KBM-7 (cell line): ENCODE measurements around the gene SMURF2.
"Not testable (repeated sequence)": the region's sequence is repeated elsewhere in the genome, so short reads cannot be mapped to it uniquely, and the experiment has no call there.

ENCODE experiments used
- DNase-seq: peaks from one replicate; pipeline ENCODE4 v3.0.0-alpha.2; 2015
- in situ Hi-C: fragments of 300-500 bp; cut with MboI; formaldehyde crosslinking; loops from 2 replicates; pipeline ENCODE4 v1.14.3; 2020; ENCODE audit warnings: low sequenced_read_pairs, low pct_unique_long_range_greater_than_20kb, mixed read lengths

Gene SMURF2

DNA sequence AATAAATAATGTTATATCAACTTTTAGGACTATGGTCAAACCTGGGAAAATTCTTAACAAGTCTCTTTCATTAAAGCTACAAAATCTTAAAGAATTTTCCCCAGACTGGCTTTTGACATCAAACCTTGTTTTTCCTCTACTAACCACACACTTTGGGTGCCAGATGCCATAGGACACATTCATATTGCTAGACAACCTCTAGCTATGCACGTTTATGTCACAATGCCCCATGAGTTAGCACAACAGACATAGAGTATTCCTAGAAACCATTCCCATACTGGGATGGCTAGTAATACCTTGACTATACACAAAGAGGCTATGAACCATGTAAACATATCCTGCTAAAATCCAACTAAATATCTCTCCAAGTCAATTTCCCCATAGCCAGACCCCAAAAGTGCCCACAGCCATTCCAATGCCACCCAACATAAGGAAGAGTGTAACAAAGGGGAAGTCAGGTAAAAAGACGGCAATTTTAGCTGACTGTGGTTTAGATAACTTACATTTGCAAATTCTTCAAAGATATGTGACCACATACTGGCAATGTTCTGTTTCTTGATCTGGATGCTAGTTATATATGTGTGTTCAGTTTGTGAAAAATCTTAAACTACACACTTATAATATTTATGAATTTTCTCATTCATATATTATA, 23.4 kb downstream of the SMURF2 start:
- peak; percentile 56 for DNase-seq
- in situ Hi-C loops = no loop called here

GRCh38 chr17:64635647-64636305, 26.3 kb downstream of the SMURF2 start:
- in situ Hi-C loops = no loop called here
- DNase-seq = no peak

DNA sequence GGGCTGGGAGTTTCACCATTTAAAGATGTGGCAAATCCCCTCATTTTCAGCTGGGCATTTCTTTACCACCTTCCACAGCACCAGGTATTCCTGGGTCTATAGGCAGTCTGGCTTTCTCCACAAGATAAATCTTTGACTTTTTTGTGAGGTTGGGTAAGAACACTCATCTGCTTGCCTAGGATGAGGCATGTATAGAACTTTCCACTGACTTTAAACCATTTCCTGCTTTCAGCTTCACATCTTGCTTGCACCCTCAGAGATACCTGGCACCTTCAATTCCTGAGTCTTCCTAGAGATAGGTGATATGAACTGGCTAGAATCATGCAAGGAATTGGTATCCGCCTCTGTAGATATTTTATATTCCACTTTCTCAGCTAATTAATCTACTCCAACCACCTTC, 27.9 kb downstream of the SMURF2 start:
- in situ Hi-C loops = no loop called here

DNA sequence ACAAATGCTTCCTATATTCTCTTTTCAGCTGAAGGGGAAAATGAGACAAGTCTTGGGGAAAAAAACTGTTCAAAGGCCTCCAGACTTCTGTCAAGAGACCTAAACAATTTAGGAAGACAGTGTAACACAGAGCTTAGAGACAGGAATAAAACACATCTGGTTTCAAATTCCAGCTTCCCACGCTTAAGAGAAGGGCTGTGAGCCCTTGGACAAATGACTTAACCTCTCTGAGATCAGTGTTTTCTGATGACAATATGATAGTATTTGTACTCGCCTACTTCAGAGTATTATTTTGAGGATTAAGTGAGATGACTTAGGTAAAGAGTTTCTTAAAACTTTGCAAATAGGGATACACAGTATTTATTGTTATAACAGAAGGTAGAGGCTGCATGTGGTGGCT, 29.5 kb downstream of the SMURF2 start:
- in situ Hi-C loops = no loop called here
- DNase-seq = no peak

More for the DNA sequence above, 27.9 kb downstream of the SMURF2 start:
- no peak for DNase-seq

GRCh38 chr17:64632194-64632593, 29.9 kb downstream of the SMURF2 start:
- in situ Hi-C loops = no loop called here
- DNase-seq = no peak

DNA sequence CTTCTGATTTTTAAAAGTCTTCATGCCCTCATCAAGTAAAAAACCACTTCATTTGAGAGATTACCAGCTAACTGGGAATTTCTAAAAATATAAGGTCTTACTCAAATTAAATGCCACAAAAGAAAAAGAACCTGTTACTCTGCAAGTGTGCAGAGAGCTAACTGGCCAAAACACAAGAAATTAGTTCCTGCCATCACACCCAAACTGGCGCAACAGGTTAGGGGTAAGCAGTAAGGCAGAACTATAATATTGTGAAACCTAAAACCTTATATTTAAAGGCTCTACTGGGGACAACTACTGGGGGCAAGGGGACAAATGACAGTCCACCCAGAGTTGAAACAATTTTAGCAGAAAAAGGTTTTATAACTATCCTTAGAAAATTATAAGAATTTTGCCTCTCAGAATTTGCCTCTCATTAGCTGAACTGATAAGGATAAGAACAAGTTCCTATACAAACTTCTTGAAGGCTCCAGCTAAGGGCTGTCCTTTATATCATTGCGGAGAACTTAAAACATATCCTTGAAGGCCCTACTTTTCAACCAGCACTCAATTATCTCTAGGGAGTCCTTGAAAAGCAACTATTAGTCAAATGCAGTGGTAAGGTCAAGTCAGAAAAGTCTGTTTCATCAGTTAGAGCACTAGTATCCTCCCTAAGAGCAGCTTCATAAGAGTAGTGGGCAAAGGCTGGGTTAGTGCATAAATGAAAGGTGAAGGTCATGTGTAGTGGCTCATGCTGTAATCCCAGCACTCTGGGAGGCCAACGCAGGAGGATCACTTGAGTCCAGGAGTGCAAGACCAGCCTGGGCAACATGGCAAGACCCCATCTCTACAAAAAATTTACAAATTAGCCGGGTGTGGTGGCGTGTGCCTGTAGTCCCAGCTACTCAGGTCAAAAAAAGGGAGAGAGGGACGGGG, 31.5 kb downstream of the SMURF2 start:
- in situ Hi-C loops = no loop called here
- no peak for DNase-seq

DNA sequence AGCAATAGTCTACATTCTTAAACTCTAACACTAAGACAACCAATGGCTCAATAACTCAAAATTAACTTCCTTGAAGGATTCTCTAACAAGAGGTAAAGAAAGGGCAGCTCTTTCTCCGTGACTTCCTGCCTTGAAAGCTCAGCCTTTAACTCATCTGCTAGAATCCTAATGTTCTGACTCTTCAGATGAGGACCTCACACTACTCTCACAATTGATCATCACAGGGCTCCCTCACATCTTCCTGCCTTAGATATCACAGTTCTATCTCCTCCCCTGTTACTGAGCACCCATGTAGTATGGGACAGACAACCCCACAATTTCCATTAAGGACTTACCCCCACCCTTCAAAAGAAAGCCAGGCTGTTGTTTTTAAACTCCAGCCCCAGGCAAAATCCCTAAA, 33.5 kb downstream of the SMURF2 start:
- DNase-seq = no peak
- in situ Hi-C loops = no loop called here

DNA sequence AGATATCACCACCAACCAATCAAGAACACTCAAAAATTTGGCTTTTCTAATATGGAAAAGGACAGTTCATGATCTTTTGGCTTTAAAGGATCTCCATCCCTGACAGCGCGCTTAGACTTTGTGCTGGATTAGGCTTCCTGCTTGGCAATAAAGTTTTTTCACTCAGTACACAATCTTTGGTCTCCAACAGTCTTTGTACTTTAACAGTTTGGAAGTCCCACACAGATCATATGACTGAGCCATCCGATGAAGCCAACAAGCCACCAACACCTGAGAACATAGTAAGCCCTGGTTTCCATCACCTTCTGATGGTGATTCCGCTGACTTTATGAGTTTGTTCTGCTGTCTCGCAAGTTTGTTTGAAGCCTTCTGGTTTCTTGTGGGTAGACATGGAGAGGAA, 34.3 kb downstream of the SMURF2 start:
- in situ Hi-C loops = no loop called here
- DNase-seq = no peak

DNA sequence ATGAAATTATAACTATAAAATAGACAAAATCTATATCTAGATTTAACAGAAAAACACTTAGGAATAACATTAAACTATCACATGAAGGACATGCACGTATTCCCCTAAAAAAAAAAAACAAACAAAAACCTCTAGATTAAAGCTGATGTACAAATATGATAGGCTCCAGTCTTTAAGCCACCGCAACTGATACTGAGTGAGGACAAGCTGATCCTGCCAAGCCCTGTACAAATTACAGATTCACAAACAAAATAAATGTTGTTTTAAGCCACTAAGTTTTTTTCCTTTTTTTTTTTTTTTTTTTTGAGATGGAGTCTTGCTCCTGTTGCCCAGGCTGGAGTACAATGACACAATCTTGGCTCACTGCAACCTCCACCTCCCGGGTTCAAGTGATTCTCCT, 35.3 kb downstream of the SMURF2 start:
- no peak for DNase-seq
- in situ Hi-C loops = no loop called here

GRCh38 chr17:64625541-64625940, 36.6 kb downstream of the SMURF2 start:
- in situ Hi-C loops = no loop called here
- no peak for DNase-seq

- in situ Hi-C loops = no loop called here
- no peak for DNase-seq
These were observed 39.0 kb downstream of the SMURF2 start for GRCh38 chr17:64622931-64623654.

- no peak for DNase-seq
- in situ Hi-C loops = no loop called here
These were observed 40.3 kb downstream of the SMURF2 start for GRCh38 chr17:64621772-64622171.

GRCh38 chr17:64618848-64619247, 43.3 kb downstream of the SMURF2 start:
- DNase-seq = no peak
- in situ Hi-C loops = no loop called here

GRCh38 chr17:64617125-64617780, 44.9 kb downstream of the SMURF2 start:
- DNase-seq = no peak
- in situ Hi-C loops = no loop called here

- in situ Hi-C loops = no loop called here
- no peak for DNase-seq
These were observed 47.0 kb downstream of the SMURF2 start for GRCh38 chr17:64615028-64615677.

GRCh38 chr17:64614266-64615027, 47.7 kb downstream of the SMURF2 start:
- in situ Hi-C loops = no loop called here
- no peak for DNase-seq

DNA sequence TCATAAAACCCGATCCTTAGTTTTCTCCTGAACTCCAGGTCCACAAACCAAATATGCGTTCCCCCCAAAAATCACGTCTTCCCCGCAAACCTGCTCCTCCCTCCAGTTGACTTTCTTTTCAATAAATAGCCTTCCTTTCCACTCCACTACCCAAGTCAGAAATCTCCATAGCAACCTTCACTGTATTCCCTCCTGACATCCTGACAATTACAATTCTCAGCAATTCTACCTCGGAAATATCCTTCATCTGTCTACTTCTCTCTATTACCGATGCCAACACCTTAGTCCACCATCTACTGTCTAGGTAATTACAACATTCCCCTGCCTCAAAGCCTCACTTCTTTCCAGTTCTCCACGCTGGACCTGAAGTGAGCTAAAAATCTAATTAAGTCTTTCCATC, 50.7 kb downstream of the SMURF2 start:
- DNase-seq = no peak
- in situ Hi-C loops = no loop called here

DNA sequence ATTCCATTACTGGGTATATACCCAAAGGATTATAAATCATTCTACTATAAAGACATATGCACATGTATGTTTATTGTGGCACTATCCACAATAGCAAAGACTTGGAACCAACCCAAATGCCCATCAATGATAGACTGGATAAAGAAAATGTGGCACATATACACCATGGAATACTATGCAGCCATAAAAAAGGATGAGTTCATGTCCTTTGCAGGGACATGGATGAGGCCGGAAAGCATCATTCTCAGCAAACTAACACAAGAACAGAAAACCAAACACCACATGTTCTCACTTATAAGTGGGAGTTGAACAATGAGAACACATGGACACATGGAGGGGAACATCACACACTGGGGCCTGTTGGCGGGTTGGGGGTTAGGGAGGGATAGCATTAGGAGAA, 51.9 kb downstream of the SMURF2 start:
- DNase-seq, in situ Hi-C loops: not testable (repeated sequence)
